MM.1S (cell line): Measurements from ENCODE around the gene NR2E3.

Experiments
- DNase-seq: peaks from one replicate; pipeline ENCODE4 v3.0.0-alpha.2; 2015
- H2AFZ ChIP-seq: fragments of 300-600 bp; sonication (generic); 2 replicates; pipeline ENCODE4 v1.6.0; 2016; ENCODE audit warnings: antibody characterized with exemption, low read length
- H3F3A ChIP-seq: fragments of 300-600 bp; sonication (generic); 2 replicates; pipeline ENCODE4 v1.6.1; 2016; ENCODE audit warnings: mild to moderate bottlenecking, antibody characterized with exemption, low read length, moderate library complexity, mixed read lengths; ENCODE audit not compliant: insufficient read depth
- H3K27ac ChIP-seq: fragments of 300-600 bp; sonication (generic); 2 replicates; pipeline ENCODE4 v1.5.1; 2016; ENCODE audit warnings: mild to moderate bottlenecking, low read length
- H3K27me3 ChIP-seq: fragments of 300-600 bp; sonication (generic); replicated peaks from 2 replicates; pipeline ENCODE4 v1.6.0; 2016; ENCODE audit warnings: low read length; ENCODE audit not compliant: insufficient read depth
- H3K36me3 ChIP-seq: fragments of 300-600 bp; sonication (generic); replicated peaks from 2 replicates; pipeline ENCODE4 v1.6.1; 2016; ENCODE audit warnings: mild to moderate bottlenecking, low read length, mixed read lengths; ENCODE audit not compliant: insufficient read depth
- H3K4me1 ChIP-seq: fragments of 300-600 bp; sonication (generic); 2 replicates; pipeline ENCODE4 v1.6.1; 2016; ENCODE audit warnings: low read length, mixed read lengths
- H3K4me2 ChIP-seq: fragments of 300-600 bp; sonication (generic); 2 replicates; pipeline ENCODE4 v1.6.0; 2016; ENCODE audit warnings: low read depth, low read length
- H3K4me3 ChIP-seq: fragments of 300-600 bp; sonication (generic); 2 replicates; pipeline ENCODE4 v1.5.1; 2016; ENCODE audit warnings: low read length, mixed read lengths
- H3K79me2 ChIP-seq: fragments of 300-600 bp; sonication (generic); 2 replicates; pipeline ENCODE4 v1.6.1; 2016; ENCODE audit warnings: mixed run types, low read length, mixed read lengths
- H3K9ac ChIP-seq: fragments of 300-600 bp; sonication (generic); 2 replicates; pipeline ENCODE4 v1.6.1; 2016; ENCODE audit warnings: low read length, mixed read lengths
- H3K9me2 ChIP-seq: fragments of 300-600 bp; sonication (generic); replicated peaks from 2 replicates; pipeline ENCODE4 v1.6.1; 2016; ENCODE audit warnings: mild to moderate bottlenecking, low read length, mixed read lengths; ENCODE audit not compliant: insufficient read depth
- H3K9me3 ChIP-seq: fragments of 300-600 bp; sonication (generic); replicated peaks from 2 replicates; pipeline ENCODE4 v1.6.1; 2016; ENCODE audit warnings: mild to moderate bottlenecking, low read length, mixed read lengths; ENCODE audit not compliant: insufficient read depth
- H4K20me1 ChIP-seq: fragments of 300-600 bp; sonication (generic); 2 replicates; pipeline ENCODE4 v1.6.1; 2016; ENCODE audit warnings: mild to moderate bottlenecking, low read length, moderate library complexity, mixed read lengths; ENCODE audit not compliant: insufficient read depth
- EZH2 ChIP-seq: fragments of 300-600 bp; sonication (generic); optimal IDR thresholded peaks from 2 replicates; pipeline ENCODE3; 2017; ENCODE audit warnings: low read depth, mild to moderate bottlenecking, antibody characterized with exemption, low read length, mixed read lengths
- EZH2phosphoT487 ChIP-seq: fragments of 300-600 bp; sonication (generic); IDR thresholded peaks from 2 replicates; pipeline ENCODE4 v1.6.1; 2018; ENCODE audit warnings: antibody characterized with exemption, low read length
- TF ChIP-seq, protein P1 (sequence below): fragments of 300-600 bp; sonication (generic); IDR thresholded peaks from 2 replicates; pipeline ENCODE4 v1.5.1; 2016; ENCODE audit warnings: antibody characterized with exemption, low read length, mixed read lengths

NR2E3 gene

DNA sequence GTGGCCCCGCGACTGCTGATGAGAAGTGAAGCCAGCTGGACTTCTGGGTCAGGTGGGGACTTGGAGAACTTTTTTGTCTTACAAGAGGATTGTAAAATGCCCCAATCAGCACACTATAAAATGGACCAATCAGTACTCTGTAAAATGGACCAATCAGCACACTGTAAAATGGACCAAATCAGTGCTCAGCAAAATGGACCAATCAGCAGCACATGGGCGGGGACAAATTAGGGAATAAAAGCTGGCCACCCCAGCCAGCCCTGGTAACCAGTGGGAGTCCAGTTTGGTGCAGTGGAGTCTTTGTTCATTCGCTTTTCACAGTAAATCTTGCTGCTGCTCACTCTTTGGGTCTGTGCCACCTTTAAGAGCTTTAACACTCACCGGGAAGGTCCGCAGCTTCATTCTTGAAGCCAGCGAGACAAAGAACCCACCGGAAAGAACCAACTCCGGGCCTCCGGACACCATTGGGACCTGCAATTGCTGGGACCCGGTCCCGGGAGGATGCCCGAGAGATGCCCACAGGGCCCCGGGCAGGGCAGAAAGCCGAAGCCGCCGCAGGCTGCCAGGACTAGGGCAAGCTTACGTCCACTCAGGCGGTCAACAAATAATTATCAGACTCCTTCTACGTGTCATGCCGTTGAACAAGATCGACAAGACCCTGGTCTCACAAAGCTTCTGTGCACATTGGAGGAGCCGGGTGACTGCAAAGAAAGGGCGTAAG, 8.3 kb upstream of the NR2E3 start:
- no peaks in the 10 kb centered on the region for H3K36me3 ChIP-seq
- no peaks in the 10 kb centered on the region for H3K4me1 ChIP-seq
- H3K4me2 ChIP-seq: no peak overlapping the region
- H3K27me3 ChIP-seq: no peaks in the 10 kb centered on the region
- H2AFZ ChIP-seq: no peak overlapping the region
- H3K9me3 ChIP-seq: no peaks in the 10 kb centered on the region
- no peaks in the 10 kb centered on the region for H4K20me1 ChIP-seq
- peaks cover 3% of the 10 kb centered on the region; the same call in 1 of the 2 replicates for H3F3A ChIP-seq
- H3K79me2 ChIP-seq: no peaks in the 10 kb centered on the region
- H3K9me2 ChIP-seq: no peaks in the 10 kb centered on the region
- TF ChIP-seq EZH2 (no peak), EZH2phosphoT487 (no peak)
- TF ChIP-seq, protein P1, sequence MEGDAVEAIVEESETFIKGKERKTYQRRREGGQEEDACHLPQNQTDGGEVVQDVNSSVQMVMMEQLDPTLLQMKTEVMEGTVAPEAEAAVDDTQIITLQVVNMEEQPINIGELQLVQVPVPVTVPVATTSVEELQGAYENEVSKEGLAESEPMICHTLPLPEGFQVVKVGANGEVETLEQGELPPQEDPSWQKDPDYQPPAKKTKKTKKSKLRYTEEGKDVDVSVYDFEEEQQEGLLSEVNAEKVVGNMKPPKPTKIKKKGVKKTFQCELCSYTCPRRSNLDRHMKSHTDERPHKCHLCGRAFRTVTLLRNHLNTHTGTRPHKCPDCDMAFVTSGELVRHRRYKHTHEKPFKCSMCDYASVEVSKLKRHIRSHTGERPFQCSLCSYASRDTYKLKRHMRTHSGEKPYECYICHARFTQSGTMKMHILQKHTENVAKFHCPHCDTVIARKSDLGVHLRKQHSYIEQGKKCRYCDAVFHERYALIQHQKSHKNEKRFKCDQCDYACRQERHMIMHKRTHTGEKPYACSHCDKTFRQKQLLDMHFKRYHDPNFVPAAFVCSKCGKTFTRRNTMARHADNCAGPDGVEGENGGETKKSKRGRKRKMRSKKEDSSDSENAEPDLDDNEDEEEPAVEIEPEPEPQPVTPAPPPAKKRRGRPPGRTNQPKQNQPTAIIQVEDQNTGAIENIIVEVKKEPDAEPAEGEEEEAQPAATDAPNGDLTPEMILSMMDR: no peak
- H3K4me3 ChIP-seq: no peak overlapping the region
- H3K27ac ChIP-seq: no peak overlapping the region
- H3K9ac ChIP-seq: no peak overlapping the region
- DNase-seq: no peak

- no peak overlapping the region for H3K4me3 ChIP-seq
- H3K4me2 ChIP-seq: no peak overlapping the region
- H3K9me3 ChIP-seq: no peaks in the 10 kb centered on the region
- no peaks in the 10 kb centered on the region for H3K27me3 ChIP-seq
- H4K20me1 ChIP-seq: no peaks in the 10 kb centered on the region
- H3K36me3 ChIP-seq: no peaks in the 10 kb centered on the region
- no peak overlapping the region for H2AFZ ChIP-seq
- H3K9ac ChIP-seq: no peak overlapping the region
- peaks cover 3% of the 10 kb centered on the region; the same call in 1 of the 2 replicates for H3F3A ChIP-seq
- peak; percentile 21 for DNase-seq
- no peaks in the 10 kb centered on the region for H3K79me2 ChIP-seq
- H3K4me1 ChIP-seq: no peaks in the 10 kb centered on the region
- TF ChIP-seq, protein P1: peak; percentile 45
- TF ChIP-seq EZH2: no peak
- H3K9me2 ChIP-seq: no peaks in the 10 kb centered on the region
- no peak overlapping the region for H3K27ac ChIP-seq
Measured at GRCh38 chr15:71802770-71803169, 7.6 kb upstream of the NR2E3 start.

DNA sequence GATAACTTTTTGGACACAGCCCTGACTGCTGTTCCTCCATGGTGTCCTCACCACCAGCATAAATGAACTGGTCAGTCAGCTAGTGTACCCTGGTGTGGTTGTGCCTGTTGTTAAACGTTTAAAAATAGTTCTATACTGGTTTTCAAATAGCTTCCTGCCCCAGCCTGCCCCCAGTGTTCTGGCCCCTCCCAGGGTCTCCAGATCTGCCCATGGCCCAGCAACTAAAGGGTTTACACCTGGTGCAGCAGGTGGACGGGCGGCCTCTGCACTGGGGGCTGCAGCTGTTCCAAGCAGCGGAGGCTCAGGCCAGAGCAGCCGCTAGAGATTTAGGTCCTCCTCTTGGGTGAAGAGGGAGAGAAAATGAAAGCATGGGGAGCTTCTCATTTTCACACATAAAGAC, 6.1 kb upstream of the NR2E3 start:
- TF ChIP-seq EZH2 (no peak), EZH2phosphoT487 (no peak)
- TF ChIP-seq, protein P1: no peak
- DNase-seq: peak; percentile 24
- Histone ChIP-seq H4K20me1 (no peaks in the 10 kb centered on the region), H3K4me3 (peak overlapping the region; percentile 38; the same call in 1 of the 2 replicates), H3K9me3 (no peaks in the 10 kb centered on the region), H3K27me3 (no peaks in the 10 kb centered on the region), H3K27ac (no peak overlapping the region; the same call in 1 of the 2 replicates), H3K79me2 (no peaks in the 10 kb centered on the region), H3K36me3 (no peaks in the 10 kb centered on the region), H3K4me1 (no peaks in the 10 kb centered on the region), H2AFZ (peak overlapping the region; percentile 62), H3F3A (peaks cover 3% of the 10 kb centered on the region; the same call in 1 of the 2 replicates), H3K9ac (no peak overlapping the region), H3K9me2 (no peaks in the 10 kb centered on the region), H3K4me2 (peak overlapping the region; percentile 86)
